ENCODE data around the gene RGS7. TPM values are rescaled to one million over a fixed set of nuclear protein-coding genes. Genes with fewer than 3 reads are reported as not detected.

The RGS7 gene
- total and polyA plus RNA-seq, 2 of the 4 experiments (the other 2 are of a cell fraction) = 0.58 to 0.72 TPM

GRCh38 chr1:240765732-240766363 lies 591.2 kb downstream of the RGS7 start:
- ATAC-seq (ENCODE audit: low read depth) = peak; percentile 88
- H3K27me3 ChIP-seq (ENCODE audit: control insufficient read depth, insufficient read depth, low read length) = no peaks in the 10 kb centered on the region
- peaks cover 8% of the 10 kb centered on the region; the same call in 1 of the 2 replicates for H3K9me1 ChIP-seq (ENCODE audit: insufficient read depth, low read length)
- peak overlapping the region; percentile 82 for H3K4me2 ChIP-seq (ENCODE audit: low read depth, low read length)
- peak overlapping the region; percentile 51; the same call in 1 of the 2 replicates for H3K14ac ChIP-seq (replicated peaks; ENCODE audit: low read depth, low read length)
- no peak for TF ChIP-seq RCOR1 (IDR thresholded peaks at IDR 0.05; ENCODE audit: insufficient replicate concordance, low read length)
- TF ChIP-seq MAFK (IDR thresholded peaks at IDR 0.05; ENCODE audit: low read depth, low read length) = no peak
- no peak for TF ChIP-seq CTCF (conservative IDR thresholded peaks at IDR 0.05; ENCODE audit: low read depth, low read length)
- TF ChIP-seq SMC3 (IDR thresholded peaks at IDR 0.05; ENCODE audit: low read depth, low read length) = no peak
- TF ChIP-seq CEBPB (IDR thresholded peaks at IDR 0.05; ENCODE audit: low read depth, low read length) = no peak
- no peak for TF ChIP-seq ELK1 (IDR thresholded peaks at IDR 0.05; ENCODE audit: borderline replicate concordance, low read depth, low read length)
- TF ChIP-seq POLR2A (IDR thresholded peaks at IDR 0.05; ENCODE audit: low read depth, low read length) = no peak
- no peak for TF ChIP-seq RAD21 (IDR thresholded peaks at IDR 0.05; ENCODE audit: low read length)
- TF ChIP-seq MXI1 (IDR thresholded peaks at IDR 0.05; ENCODE audit: borderline replicate concordance, low read depth, low read length) = no peak
- TF ChIP-seq USF2 (IDR thresholded peaks at IDR 0.05; ENCODE audit: low read depth, low read length) = no peak
- TF ChIP-seq MAZ (IDR thresholded peaks at IDR 0.05; ENCODE audit: borderline replicate concordance, low read depth, low read length) = no peak
- no peak for TF ChIP-seq RFX5 (IDR thresholded peaks at IDR 0.05; ENCODE audit: low read depth, low read length)
- H3K4me1 ChIP-seq (ENCODE audit: control insufficient read depth, insufficient read depth, low read length) = peaks cover 15% of the 10 kb centered on the region
- H2AK9ac ChIP-seq (replicated peaks; ENCODE audit: low read depth, low read length, poor library complexity) = no peak overlapping the region
- in situ Hi-C loops (cut with MboI; ENCODE audit: low sequenced_read_pairs) = no loop called here
- peak; percentile 81 for DNase-seq
- peak overlapping the region; percentile 51 for H3K56ac ChIP-seq (ENCODE audit: extremely low read depth, insufficient read depth, low read length)
- H3K9ac ChIP-seq (ENCODE audit: low read depth, low read length) = peak overlapping the region; percentile 5; the same call in 1 of the 2 replicates
- H2BK120ac ChIP-seq (ENCODE audit: low read depth, low read length) = peak overlapping the region; percentile 92
- peak overlapping the region; percentile 17; the same call in 1 of the 3 replicates for H2BK15ac ChIP-seq (ENCODE audit: low read depth, low read length)
- peak overlapping the region; percentile 98 for H3K18ac ChIP-seq (ENCODE audit: low read depth, low read length)
- intact Hi-C loops (cut with micrococcal nuclease) = loop anchor here (2.0 kb wide), 1 partner anchor 39 kb away; no protein-coding TSS in a partner anchor
- H4K20me1 ChIP-seq (ENCODE audit: insufficient read depth, low read length) = no peaks in the 10 kb centered on the region
- H3K27ac ChIP-seq (ENCODE audit: insufficient read depth, low read length) = peak overlapping the region; percentile 86
- H3K23ac ChIP-seq (ENCODE audit: low read depth, low read length) = peak overlapping the region; percentile 70
- no peak overlapping the region for H3K4me3 ChIP-seq (ENCODE audit: insufficient read depth, low read depth, low read length)
- peak overlapping the region; percentile 81 for H3K4ac ChIP-seq (ENCODE audit: low read depth, low read length)
- H4K91ac ChIP-seq (ENCODE audit: insufficient read depth, low read depth, low read length) = peak overlapping the region; percentile 92
- dilution Hi-C loops (cut with HindIII; ENCODE audit: low sequenced_read_pairs, unreplicated experiment) = no loop called here
- ChIA-PET CTCF (interaction anchor here (1.0 to 1.6 kb wide), 2 partner anchors 10 to 17 kb away, joined by 4 to 7 read pairs; no protein-coding TSS in a partner anchor), POLR2A (ENCODE audit: unreplicated experiment) (no interaction called here)
- no CpG with 5 or more reads among the region's 5 CpGs for WGBS, 2 experiments (ENCODE audit: extremely low coverage in 2 of 2, insufficient read length in 1 of 2)
- peak overlapping the region; percentile 99 for H4K5ac ChIP-seq (ENCODE audit: low read depth, low read length)
- H2AK5ac ChIP-seq (ENCODE audit: low read depth, low read length) = peak overlapping the region; percentile 16; the same call in 1 of the 2 replicates
- H2BK5ac ChIP-seq (ENCODE audit: low read depth, low read length, poor library complexity, severe bottlenecking) = peak overlapping the region; percentile 99
- no TSS peak for BruUV-seq (replicated peaks)
- peak overlapping the region; percentile 18 to 80 for H4K8ac ChIP-seq (ENCODE audit: low read depth in 2 of 2, low read length in 2 of 2)
- peak overlapping the region; percentile 88 for H2BK20ac ChIP-seq (ENCODE audit: low read depth, low read length)
- H3K36me3 ChIP-seq (ENCODE audit: control insufficient read depth, insufficient read depth, low read length) = no peaks in the 10 kb centered on the region
- peak overlapping the region; percentile 5 for H2AFZ ChIP-seq (replicated peaks; ENCODE audit: low read length, poor library complexity)
- H3K79me1 ChIP-seq (ENCODE audit: low read depth in 1 of 2, low read length in 2 of 2) = no peaks in the 10 kb centered on the region
- no peaks in the 10 kb centered on the region; the same call in 1 of the 2 replicates for H3K9me3 ChIP-seq (ENCODE audit: control insufficient read depth, insufficient read depth, low read length)

Data from IMR-90 (cell line).